ENCODE measurements around the gene MTMR1.

GRCh38 chrX:150696866-150697265 lies 3.7 kb downstream of the MTMR1 start:
- TF ChIP-seq EP300 (IDR thresholded peaks at IDR 0.05) (no peak), POLR2AphosphoS5 (IDR thresholded peaks at IDR 0.05) (no peak)
